Lung microvascular endothelial cell (primary cell): ENCODE data around the gene KRTAP9-1. TPM values are rescaled to one million over a fixed set of nuclear protein-coding genes. Genes with fewer than 3 reads are reported as not detected.

Experiments
- total RNA-seq: library from RNA; depleted of rRNA; stranded (reverse); fragments of >200 nt; gene quantifications from 2 replicates; pipeline ENCODE4 v1.2.1, GENCODE V29; 2014

Gene KRTAP9-1
- total RNA-seq, 1 donor from 2014 or later, result not detected

Other genes with a start within 250 kb of the KRTAP9-1 start
- gene KRT39, start 222.9 kb upstream of the KRTAP9-1 start, total RNA-seq, result not detected in 2 replicates
- not detected in 2 replicates for gene KRT40, start 205.6 kb upstream of the KRTAP9-1 start, total RNA-seq
- not detected in 2 replicates for gene KRTAP3-3, start 195.7 kb upstream of the KRTAP9-1 start, total RNA-seq
- not detected in 2 replicates for gene KRTAP3-2, start 190.0 kb upstream of the KRTAP9-1 start, total RNA-seq
- not detected in 2 replicates for gene KRTAP3-1, start 180.8 kb upstream of the KRTAP9-1 start, total RNA-seq
- not detected in 2 replicates for gene KRTAP1-5, start 162.7 kb upstream of the KRTAP9-1 start, total RNA-seq
- gene KRTAP1-4, start 159.7 kb upstream of the KRTAP9-1 start, total RNA-seq, result not detected in 2 replicates
- gene KRTAP1-3, start 155.0 kb upstream of the KRTAP9-1 start, total RNA-seq, result not detected in 2 replicates
- not detected in 2 replicates for gene KRTAP1-1, start 148.4 kb upstream of the KRTAP9-1 start, total RNA-seq
- gene KRTAP2-1, start 142.6 kb upstream of the KRTAP9-1 start, total RNA-seq, result not detected in 2 replicates
- gene KRTAP2-2, start 134.7 kb upstream of the KRTAP9-1 start, total RNA-seq, result not detected in 2 replicates
- gene KRTAP2-3, start 129.8 kb upstream of the KRTAP9-1 start, total RNA-seq, result not detected in 2 replicates
- gene KRTAP2-4, start 124.0 kb upstream of the KRTAP9-1 start, total RNA-seq, result not detected in 2 replicates
- gene KRTAP4-7, start 105.7 kb upstream of the KRTAP9-1 start, total RNA-seq, result not detected in 2 replicates
- not detected in 2 replicates for gene KRTAP4-8, start 91.7 kb upstream of the KRTAP9-1 start, total RNA-seq
- not detected in 2 replicates for gene KRTAP4-16, start 87.7 kb upstream of the KRTAP9-1 start, total RNA-seq
- gene KRTAP4-9, start 84.5 kb upstream of the KRTAP9-1 start, total RNA-seq, result not detected in 2 replicates
- gene KRTAP4-11, start 71.5 kb upstream of the KRTAP9-1 start, total RNA-seq, result not detected in 2 replicates
- gene KRTAP4-12, start 65.7 kb upstream of the KRTAP9-1 start, total RNA-seq, result not detected in 2 replicates
- gene KRTAP4-6, start 49.3 kb upstream of the KRTAP9-1 start, total RNA-seq, result not detected in 2 replicates
- gene KRTAP4-5, start 40.1 kb upstream of the KRTAP9-1 start, total RNA-seq, result not detected in 2 replicates
- gene KRTAP4-4, start 29.1 kb upstream of the KRTAP9-1 start, total RNA-seq, result not detected in 2 replicates
- gene KRTAP4-3, start 21.7 kb upstream of the KRTAP9-1 start, total RNA-seq, result not detected in 2 replicates
- not detected in 2 replicates for gene KRTAP4-2, start 11.7 kb upstream of the KRTAP9-1 start, total RNA-seq
- gene KRTAP4-1, start 5.0 kb upstream of the KRTAP9-1 start, total RNA-seq, result not detected in 2 replicates
- not detected in 2 replicates for gene KRTAP9-2, start 36.8 kb downstream of the KRTAP9-1 start, total RNA-seq
- gene KRTAP9-3, start 42.6 kb downstream of the KRTAP9-1 start, total RNA-seq, result not detected in 2 replicates
- not detected in 2 replicates for gene KRTAP9-8, start 48.1 kb downstream of the KRTAP9-1 start, total RNA-seq
- not detected in 2 replicates for gene KRTAP9-4, start 59.8 kb downstream of the KRTAP9-1 start, total RNA-seq
- gene KRTAP9-9, start 65.5 kb downstream of the KRTAP9-1 start, total RNA-seq, result not detected in 2 replicates
- not detected in 2 replicates for gene KRTAP9-6, start 75.5 kb downstream of the KRTAP9-1 start, total RNA-seq
- not detected in 2 replicates for gene KRTAP9-7, start 85.8 kb downstream of the KRTAP9-1 start, total RNA-seq
- gene KRTAP29-1, start 113.0 kb downstream of the KRTAP9-1 start, total RNA-seq, result not detected in 2 replicates
- gene KRTAP16-1, start 119.4 kb downstream of the KRTAP9-1 start, total RNA-seq, result not detected in 2 replicates
- gene KRTAP17-1, start 125.8 kb downstream of the KRTAP9-1 start, total RNA-seq, result not detected in 2 replicates
- not detected in 2 replicates for gene KRT33A, start 160.9 kb downstream of the KRTAP9-1 start, total RNA-seq
- gene KRT33B, start 179.9 kb downstream of the KRTAP9-1 start, total RNA-seq, result not detected in 2 replicates
- gene KRT34, start 192.4 kb downstream of the KRTAP9-1 start, total RNA-seq, result not detected in 2 replicates
- gene KRT31, start 207.7 kb downstream of the KRTAP9-1 start, total RNA-seq, result not detected in 2 replicates
- gene KRT37, start 234.7 kb downstream of the KRTAP9-1 start, total RNA-seq, result not detected in 2 replicates